ENCODE data around the gene ESF1.
A peak's percentile ranks its signal among the peaks of the same experiment; 100 is the strongest.

ESF1 gene

GRCh38 chr20:13819885-13820645 lies 35.3 kb upstream of the ESF1 start:
- no peak for TF ChIP-seq ZFX (IDR thresholded peaks at IDR 0.05; ENCODE audit: borderline replicate concordance)
- TF ChIP-seq, protein P1, sequence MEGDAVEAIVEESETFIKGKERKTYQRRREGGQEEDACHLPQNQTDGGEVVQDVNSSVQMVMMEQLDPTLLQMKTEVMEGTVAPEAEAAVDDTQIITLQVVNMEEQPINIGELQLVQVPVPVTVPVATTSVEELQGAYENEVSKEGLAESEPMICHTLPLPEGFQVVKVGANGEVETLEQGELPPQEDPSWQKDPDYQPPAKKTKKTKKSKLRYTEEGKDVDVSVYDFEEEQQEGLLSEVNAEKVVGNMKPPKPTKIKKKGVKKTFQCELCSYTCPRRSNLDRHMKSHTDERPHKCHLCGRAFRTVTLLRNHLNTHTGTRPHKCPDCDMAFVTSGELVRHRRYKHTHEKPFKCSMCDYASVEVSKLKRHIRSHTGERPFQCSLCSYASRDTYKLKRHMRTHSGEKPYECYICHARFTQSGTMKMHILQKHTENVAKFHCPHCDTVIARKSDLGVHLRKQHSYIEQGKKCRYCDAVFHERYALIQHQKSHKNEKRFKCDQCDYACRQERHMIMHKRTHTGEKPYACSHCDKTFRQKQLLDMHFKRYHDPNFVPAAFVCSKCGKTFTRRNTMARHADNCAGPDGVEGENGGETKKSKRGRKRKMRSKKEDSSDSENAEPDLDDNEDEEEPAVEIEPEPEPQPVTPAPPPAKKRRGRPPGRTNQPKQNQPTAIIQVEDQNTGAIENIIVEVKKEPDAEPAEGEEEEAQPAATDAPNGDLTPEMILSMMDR (IDR thresholded peaks at IDR 0.05), result peak; percentile 77
- H3K27ac ChIP-seq, result peak overlapping the region; percentile 29

- H3K27ac ChIP-seq, result no peak overlapping the region
- TF ChIP-seq, protein P1 (IDR thresholded peaks at IDR 0.05), result no peak
- TF ChIP-seq ZFX (IDR thresholded peaks at IDR 0.05; ENCODE audit: borderline replicate concordance), result no peak
Measured at GRCh38 chr20:13817342-13817741, 32.6 kb upstream of the ESF1 start.

DNA sequence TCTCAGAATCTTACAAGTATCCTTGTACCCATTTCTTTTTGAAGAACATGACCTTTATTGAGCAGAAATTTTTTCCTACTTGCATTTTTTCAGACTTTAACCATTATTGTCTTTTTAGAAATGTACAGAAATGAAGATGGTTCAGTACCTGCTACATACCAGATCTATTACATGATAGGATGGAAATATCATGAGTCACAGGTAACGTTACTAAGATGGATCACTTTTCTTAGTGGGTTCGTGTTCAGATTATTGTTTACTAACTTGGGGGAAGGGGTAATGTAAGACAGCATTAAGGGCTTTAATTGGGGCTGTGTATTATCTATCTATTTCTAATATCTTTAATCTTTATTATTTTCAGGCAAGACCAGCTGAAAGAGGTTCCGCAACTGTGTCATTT lies 32.0 kb upstream of the ESF1 start:
- H3K27ac ChIP-seq, result no peak overlapping the region
- TF ChIP-seq ZFX (IDR thresholded peaks at IDR 0.05; ENCODE audit: borderline replicate concordance), result no peak
- TF ChIP-seq, protein P1 (IDR thresholded peaks at IDR 0.05), result no peak

- TF ChIP-seq ZFX (IDR thresholded peaks at IDR 0.05; ENCODE audit: borderline replicate concordance), result no peak
- TF ChIP-seq, protein P1 (IDR thresholded peaks at IDR 0.05), result no peak
- no peak overlapping the region for H3K27ac ChIP-seq
Measured at GRCh38 chr20:13814672-13815071, 30.0 kb upstream of the ESF1 start.

- H3K27ac ChIP-seq, result no peak overlapping the region
- no peak for TF ChIP-seq ZFX (IDR thresholded peaks at IDR 0.05; ENCODE audit: borderline replicate concordance)
- TF ChIP-seq, protein P1 (IDR thresholded peaks at IDR 0.05), result no peak
Measured at GRCh38 chr20:13813910-13814309, 29.2 kb upstream of the ESF1 start.

GRCh38 chr20:13810446-13810845 lies 25.7 kb upstream of the ESF1 start:
- TF ChIP-seq, protein P1 (IDR thresholded peaks at IDR 0.05), result no peak
- TF ChIP-seq ZFX (IDR thresholded peaks at IDR 0.05; ENCODE audit: borderline replicate concordance), result no peak
- H3K27ac ChIP-seq, result no peak overlapping the region

DNA sequence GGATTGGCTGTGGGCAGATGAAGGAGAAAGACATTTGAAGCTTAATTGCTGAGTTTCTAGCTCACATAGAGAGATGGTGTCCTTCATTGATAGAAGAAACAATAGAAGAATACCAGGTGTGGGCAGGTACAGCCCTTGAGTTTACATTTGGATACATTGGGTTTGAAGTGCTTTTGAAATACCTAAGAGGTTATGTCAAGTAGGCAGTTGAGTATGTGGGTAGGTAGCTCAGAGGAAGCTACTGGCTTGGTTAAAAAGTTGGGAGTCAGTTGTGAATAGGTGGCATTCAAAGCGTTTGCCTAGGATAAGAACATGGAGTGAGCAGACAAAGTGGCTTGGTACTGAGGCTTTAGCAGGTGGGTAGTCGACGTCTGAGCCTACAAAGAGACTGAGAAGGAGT lies 25.1 kb upstream of the ESF1 start:
- no peak for TF ChIP-seq ZFX (IDR thresholded peaks at IDR 0.05; ENCODE audit: borderline replicate concordance)
- TF ChIP-seq, protein P1 (IDR thresholded peaks at IDR 0.05), result no peak
- peak overlapping the region; percentile 43 for H3K27ac ChIP-seq
